Stimulated activated CD8-positive, alpha-beta memory T cell treated with anti-CD3 and anti-CD28 coated beads, Interleukin-2, amount 100 ng/mL, for 48 hours (primary cell): ENCODE measurements around the gene CCDC92B.
A peak's percentile ranks its signal among the peaks of the same experiment; 100 is the strongest.
"Not testable (repeated sequence)": the region's sequence is repeated elsewhere in the genome, so short reads cannot be mapped to it uniquely, and the experiment has no call there.

Experiments used
- DNase-seq, 2 donors: peaks; one replicate each; pipeline ENCODE4 v3.0.0-alpha.2; 2020; ENCODE audit warnings: low read depth in 2 of 2

CCDC92B gene

DNA sequence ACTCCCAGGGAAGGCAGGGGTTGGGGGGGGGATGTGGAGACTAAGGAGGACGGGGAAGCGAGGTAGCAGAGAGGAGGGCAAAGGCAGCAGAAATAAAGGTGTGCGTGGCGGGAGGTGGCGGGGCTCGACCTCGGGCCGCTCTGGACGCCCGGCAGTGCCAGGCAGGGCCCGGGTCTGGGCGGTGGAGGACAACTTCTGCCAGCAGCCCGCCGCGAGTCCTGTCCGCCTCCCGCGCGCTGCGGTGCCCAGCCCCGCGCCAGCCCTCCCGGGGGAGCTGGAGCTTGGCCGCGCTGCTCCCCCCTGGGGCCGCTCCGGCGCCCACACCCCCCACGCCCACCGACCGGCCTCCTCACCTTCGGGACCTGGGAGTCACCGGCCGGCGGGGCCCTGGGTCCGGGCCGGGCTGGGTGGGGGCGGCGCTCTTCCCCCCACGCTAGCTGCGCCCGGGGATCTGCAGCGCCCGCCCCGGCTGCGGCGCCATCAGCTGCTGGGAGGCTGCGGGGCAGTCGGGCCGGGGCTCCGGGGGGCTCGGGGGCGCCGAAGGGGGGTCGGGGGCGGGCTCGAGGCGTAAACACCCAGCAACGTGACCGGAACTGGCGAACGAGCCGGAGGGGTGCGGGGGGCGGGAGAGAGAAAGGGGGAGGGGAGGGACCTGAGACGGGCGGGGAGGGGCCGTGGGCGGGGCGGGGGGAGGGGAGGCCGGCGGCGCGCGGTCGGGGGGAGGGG lies at the start of gene CCDC92B:
TSS of gene CCDC92B (minus strand) at position 595 of the 726 bp plus-strand sequence. CDS start 14,507 bp downstream, outside the sequence.
- DNase-seq, result no peak

DNA sequence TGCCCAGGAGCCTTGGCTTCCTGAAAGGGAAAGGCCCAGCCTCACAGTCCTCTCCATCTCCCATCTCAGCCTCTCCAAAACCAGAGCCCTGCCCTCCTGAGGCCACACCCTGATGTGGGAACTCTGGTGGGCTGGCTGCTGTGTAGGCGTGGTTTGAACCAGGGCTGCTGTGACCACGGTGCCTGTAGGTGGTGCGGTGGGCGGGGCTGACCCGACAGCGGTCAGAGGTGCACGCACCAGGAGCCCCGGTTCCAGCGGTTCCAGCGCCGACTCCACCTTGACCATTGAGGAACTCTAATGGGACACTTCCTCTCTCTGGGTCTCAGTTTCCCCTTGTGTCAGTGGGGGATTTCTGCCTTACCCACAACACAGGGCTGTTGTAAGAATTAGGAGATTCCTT lies 49.2 kb upstream of the CCDC92B start:
- no peak for DNase-seq

DNA sequence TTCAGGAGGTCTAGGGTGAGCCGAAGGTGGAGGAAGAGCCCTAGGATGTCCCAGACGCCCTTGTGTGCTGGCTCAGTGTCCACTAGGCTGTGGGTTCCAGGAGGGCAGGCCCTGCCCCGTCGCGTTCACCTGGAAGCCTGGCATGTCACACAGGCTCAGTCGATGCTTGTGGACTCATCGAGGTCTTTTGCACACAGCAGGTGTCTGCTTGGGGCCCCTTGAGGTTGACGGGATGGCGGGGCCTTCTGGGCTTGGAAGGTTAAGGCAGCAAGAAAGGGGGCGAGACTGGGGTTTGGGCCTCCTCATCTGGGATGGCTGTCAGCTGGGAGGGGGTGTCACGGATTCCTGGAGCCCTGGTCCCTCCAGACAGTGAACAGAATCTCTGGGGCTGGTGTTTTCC lies 48.7 kb upstream of the CCDC92B start:
- no peak for DNase-seq

- DNase-seq, result no peak
Observed at GRCh38 chr17:2797637-2798036, 48.2 kb upstream of the CCDC92B start.

DNA sequence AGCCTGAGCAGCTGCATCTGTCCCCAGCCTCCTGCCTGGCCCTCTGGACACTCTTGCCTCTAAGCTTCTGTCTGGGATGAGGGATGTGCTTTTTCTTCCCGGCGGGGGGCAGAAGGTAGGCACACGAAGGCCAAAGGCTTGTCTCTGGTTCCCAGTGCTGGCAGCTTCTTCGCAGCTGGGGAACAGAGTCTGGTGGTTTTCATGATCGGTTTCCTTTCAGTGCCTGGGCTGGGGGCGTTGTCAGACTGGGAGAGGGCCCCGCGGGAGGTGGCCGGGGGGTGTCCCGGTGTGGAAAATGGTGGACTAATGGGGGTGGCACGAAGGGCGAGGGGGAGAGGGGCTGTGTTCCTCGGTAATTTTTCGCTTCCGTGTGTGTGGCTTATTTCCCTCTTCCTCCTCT lies 47.8 kb upstream of the CCDC92B start:
- DNase-seq, result no peak

DNA sequence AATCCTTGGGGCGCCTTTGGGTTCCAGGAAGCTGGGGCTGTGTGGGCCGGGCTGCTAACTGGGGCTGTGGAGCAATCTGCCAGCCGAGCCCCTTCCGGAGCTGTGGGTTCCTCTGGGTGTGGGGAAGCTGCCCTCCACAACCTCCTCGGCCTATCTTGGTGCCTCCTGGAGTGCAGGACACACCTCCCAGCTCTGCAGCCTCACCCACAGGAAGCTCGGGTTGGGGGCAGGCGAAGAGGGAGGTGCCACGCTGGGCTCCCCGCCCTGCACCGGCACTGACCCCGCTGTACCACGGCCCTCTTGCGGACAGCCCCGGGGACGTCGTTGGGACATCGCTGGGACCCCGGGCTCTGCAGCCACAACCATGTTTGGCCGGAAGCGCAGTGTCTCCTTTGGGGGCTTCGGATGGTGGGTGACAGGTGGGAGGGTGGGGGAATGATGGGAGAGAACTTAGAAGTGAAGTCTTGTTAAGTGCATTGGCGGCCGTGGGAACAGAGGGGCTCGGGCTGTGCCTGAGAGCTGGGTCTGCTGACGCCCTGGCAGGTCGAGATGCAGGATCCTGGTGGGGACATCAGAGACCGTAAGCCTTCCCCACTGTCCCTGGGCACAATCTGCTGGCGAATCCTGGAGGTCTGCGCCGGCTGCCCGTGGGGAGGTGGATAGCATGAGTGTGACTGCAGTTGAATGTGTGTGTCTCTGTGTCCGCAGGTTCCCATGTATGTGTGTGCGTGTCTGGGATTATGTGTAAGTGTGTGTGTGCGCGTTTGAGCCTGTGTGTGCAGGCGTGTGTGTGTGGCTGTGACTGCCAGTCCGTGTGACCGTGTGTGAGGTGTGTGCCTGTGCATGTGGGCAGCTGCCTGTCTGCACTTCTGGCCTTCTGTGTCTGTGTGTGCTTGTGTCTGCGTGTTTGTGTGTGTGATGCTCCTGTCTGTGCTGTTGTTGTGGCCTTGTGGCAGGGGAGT lies 47.0 kb upstream of the CCDC92B start, which contains the start of gene RAP1GAP2:
TSS of gene RAP1GAP2 (plus strand) at position 275 of the 962 bp plus-strand sequence. CDS start at position 365, 90 bp downstream.
- peak; percentile 32 to 49 for DNase-seq

DNA sequence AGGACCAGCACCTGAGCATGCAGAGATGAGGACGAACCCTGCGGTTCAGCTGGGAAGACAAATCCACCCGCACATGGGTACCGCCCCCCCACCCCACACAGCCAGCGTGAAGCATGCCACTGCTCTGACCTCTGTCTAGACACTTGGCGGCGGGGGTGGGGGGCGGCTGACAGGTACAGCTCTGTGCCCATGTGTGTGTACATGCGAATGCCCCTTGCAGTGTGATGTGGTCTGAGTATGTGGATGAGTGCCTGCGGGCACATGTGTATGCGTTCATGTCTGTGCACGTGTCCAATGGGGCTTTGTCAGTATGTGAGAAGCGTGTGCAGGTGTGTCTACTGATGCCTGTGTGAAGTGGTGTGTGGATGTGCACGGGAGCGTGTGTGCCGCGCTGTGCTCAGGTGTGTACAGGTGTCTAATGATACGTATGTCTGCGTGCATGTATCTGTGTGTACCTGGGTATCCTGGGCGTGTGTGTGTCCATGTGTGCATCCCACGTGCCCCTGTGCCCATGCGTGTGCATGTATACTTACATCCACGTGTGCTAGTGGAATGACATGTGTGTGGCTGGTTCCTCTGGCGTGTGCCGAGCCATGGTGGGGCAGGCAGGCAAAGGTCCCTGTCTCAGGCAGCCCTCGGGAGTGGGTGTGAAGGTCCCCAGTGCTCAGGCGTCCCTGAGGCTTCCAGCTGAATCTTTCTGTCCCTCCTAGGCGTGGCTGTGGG lies 46.1 kb upstream of the CCDC92B start:
- DNase-seq, result no peak

DNA sequence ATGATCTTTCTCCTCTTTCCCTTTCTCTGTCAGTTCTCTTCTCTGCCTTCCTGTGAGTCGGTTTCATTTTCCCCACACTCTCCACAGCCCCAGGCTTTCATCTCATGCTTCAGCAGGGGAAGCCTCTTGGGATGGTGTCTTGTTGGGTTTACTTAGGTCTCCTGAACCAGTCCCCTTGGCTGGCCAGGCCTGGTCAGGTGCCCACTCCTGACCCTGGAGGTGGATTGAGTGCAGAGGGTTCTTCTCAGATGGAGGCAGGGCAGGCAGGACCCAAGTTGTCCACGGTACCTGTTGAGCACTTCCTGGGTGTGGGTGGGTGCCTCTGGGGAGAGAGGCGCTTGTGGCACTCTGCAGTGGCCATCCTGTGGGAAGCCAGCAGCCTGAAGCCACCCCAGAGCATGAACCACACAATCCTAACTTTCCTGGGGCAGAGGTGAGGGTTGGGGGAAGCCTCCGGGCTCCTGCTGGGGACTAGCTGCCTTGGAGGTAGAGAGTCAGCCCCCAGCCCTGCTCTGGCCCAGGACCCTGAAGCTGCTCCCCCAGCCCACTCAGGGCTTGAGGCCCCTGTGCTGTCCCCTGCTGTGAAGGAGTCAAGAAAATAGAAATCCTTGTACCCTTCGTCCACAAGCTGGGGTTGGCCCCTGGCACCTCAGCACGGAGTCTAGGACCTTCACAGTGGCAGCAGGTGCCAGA lies 44.8 kb upstream of the CCDC92B start:
- no peak for DNase-seq

GRCh38 chr17:2792366-2793169 lies 43.1 kb upstream of the CCDC92B start:
- DNase-seq, result peak; percentile 59 to 67

- no peak for DNase-seq
Observed at GRCh38 chr17:2789700-2790099, 40.2 kb upstream of the CCDC92B start.

DNA sequence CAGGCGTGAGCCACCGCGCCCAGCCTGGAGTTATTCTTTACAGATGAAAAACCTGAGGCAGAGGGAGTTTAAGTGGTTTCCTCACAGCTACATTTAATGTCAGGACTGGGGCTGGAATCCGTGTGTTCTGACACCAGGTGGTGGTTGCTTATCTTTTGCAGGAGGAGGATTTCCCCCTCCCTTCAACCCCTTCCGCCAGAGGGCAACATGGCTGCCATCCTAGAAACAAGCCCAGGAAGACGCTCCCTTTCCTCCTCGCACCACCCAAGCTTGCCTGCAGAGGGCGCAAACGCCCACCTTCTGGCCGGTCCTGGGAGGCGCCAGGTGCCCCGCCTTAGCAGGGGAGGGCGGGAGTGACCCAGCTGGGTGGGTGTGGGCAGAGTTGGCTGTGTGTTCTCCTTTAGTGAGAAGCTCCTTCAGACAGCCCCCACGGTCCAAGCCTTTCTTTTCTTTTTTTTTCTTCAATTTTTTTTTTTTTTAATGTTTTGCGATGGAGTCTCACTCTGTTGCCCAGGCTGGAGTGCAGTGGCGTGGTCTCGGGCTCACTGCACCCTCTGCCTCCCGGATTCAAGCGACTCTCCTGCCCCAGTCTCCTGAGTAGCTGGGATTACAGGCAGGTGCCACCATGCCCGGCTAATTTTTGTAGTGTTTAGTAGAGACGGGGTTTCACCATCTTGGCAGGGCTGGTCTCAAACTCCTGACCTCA lies 36.9 kb upstream of the CCDC92B start:
- peak; percentile 84 to 89 for DNase-seq

- not testable (repeated sequence) for DNase-seq
Observed at GRCh38 chr17:2785376-2785775, 35.9 kb upstream of the CCDC92B start.

DNA sequence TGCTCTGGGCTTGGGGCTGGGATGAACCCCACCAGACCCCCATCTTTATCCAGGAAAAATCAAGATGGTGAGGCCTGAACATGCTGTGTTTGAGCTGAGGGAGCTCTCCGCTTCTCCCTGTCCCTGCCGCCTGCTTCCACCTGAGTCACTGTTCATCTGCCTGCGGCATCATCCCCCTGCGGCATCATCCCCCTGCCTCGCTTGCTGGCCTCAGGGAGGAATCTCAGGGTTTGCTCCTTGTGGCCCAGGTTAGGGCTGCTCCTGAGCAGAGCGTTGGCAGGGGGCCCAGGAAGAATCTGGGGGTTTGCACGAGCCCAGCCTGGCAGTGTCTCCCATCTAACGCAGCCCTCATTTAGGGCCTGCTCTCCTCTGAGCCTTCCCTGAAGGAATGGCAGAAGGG lies 35.4 kb upstream of the CCDC92B start:
- DNase-seq, result no peak

- DNase-seq, result no peak
Observed at GRCh38 chr17:2783310-2784030, 34.0 kb upstream of the CCDC92B start.

- no peak for DNase-seq
Observed at GRCh38 chr17:2782055-2782454, 32.6 kb upstream of the CCDC92B start.

DNA sequence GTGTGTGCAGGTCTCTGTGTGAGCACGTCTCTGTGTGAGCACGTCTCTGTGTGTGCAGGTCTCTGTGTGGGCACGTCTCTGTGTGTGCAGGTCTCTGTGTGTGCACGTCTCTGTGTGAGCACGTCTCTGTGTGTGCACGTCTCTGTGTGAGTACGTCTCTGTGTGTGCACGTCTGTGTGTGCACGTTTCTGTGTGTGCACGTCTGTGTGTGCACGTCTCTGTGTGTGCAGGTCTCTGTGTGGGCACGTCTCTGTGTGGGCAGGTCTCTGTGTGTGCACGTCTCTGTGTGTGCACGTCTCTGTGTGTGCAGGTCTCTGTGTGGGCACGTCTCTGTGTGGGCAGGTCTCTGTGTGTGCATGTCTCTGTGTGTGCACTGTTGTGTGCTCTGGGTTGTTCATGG lies 32.1 kb upstream of the CCDC92B start:
- DNase-seq, result not testable (repeated sequence)

DNA sequence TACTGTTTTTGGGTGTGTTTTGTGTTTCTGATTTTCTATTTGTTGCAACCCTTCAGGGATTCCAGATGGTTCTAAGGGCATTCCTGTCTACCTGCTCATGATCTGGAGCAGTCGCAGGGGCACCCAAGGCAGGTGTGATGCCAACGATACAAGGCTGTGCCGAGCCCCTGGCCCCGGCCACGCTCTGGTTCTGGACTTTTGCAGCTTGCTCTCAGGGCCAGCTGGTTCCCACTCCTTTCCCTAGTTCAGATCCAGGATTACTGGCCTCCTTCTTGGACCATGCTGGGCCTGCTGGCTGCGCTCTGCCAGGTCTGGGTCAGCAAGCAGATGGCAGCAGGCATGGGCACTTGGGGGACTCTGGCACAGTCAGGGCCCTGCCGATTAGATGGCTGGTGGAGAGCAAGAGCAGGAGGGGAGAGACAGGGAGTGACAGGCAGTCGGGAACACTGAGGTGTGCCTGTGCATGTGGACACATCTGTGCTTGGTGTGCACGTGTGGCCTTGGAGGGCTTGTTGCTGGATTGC lies 31.5 kb upstream of the CCDC92B start:
- no peak for DNase-seq

DNA sequence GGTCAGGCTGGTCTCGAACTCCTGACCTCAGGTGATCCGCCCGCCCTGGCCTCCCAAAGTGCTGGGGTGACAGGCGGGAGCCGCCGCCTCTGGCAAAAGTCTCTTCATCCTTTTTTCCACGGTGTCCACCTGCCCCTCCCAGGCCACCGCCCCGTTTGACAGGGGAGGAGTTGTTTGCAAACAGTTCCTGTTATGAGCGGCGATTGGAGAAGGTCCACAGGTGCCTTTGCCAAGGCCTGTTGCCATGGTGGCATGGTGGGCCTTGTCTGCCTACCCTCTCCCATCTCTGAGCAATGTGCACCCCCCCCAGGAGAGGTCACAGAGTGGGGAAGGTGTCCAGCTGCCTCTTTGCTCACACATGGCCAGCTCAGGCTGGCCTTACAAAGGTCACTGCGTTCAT lies 30.8 kb upstream of the CCDC92B start:
- DNase-seq, result no peak

DNA sequence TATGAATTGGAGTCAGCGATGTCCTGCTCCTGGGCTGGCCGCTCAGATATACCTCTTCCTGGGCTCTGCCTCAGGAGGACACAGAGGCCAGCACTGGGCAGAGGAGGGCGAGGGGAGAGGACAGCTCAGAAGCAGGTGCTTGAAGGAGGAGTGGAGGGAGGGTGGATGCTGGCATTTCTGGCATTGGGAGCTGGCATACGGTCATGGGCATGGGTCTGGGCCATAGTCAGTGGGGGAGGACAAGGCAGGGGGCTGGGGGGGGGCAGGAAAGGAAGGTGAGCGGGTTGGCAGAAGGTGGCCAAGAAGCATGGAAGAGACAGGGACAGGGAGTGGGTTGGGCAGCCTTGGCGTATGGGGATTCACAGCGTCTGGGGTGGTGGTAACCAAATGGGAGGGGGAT lies 30.1 kb upstream of the CCDC92B start:
- no peak for DNase-seq
